ENCODE results near the gene MPV17L2. TPM values are rescaled to one million over a fixed set of nuclear protein-coding genes. Genes with fewer than 3 reads are reported as not detected.

Gene MPV17L2
- total RNA-seq, 6 experiments from 2014 or later, result 6.5 to 26.4 (median 7.5) TPM

DNA sequence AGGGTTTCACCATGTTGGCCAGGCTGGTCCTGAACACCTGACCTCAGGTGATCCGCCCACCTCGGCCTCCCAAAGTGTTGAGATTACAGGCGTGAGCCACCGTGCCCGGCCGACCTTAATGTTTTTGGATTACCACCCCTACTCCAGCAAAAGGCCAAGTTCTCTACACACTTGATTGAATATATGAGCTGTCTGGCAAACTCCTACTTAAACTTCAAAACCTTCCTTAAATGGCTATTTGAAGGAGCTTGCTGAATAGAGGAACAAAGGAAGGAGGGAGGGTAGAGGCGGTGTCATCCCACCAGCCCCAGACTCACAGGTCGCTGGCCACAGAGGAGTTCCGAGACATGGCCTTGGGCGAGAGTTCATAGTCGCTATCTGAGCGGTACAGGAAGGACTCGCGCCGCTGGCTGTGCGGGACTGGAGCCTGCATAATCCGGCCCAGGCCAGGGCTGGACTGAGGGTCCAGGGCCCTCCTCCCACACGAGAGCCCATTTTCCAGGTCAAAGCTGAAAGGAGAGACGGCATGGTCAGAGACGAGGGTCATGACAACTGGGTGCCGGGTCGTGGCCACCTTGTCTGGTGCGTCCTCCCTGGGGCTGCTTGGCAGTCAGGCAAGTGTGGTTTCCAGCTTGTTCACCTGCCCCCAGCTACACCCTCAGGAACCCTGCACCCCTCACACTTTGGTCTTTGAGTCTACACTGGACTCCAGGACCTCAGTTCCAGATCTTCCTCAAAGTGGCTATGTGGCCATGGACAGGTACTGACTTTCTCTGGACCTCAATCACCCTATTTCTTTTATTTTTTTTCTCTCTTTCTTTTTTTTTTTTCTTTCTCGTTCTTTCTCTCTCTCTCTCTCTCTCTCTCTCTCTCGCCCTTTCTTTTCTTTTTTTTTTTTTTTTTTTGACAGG lies 29.1 kb downstream of the MPV17L2 start:
- 82% methylated on average over 12 of the region's 25 CpGs for WGBS (ENCODE audit: insufficient coverage, low coverage, low lambda C conversion rate, missing lambda C conversion rate)
- intact Hi-C loops (cut with DNase I), result no loop called here
- no peak overlapping the region for H3K27ac ChIP-seq

DNA sequence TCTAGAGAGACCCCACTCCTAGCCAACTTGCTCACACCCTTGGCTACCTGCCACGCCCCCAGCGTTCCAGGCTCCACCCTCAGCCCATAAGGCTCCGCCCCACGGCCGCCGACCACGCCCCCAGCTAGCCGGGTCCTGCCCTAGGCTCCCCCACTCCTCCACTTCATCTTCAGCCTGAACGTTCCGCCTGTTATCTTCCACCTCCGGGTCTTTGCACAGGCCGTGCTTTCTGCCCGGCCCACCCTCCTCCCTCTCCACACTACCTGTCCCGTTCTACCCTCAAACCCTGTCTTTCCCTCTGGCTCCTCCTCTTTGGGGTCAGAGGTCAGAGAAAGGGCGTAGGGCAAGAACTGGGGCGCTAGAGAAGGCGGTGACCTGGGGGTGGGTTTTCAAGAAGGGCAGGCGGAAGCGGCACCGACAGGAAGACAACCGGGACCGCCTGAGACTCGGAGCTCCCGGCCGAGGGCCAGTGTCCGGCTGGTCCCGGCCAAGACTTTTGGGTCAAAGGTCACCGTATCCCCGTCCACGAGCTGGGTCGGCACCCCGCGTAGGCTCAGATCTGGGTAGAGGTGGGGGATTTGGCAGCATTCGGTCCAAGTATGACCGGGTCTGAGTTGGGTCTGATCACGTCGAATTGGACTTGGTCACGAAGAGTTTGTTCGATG lies 31.0 kb downstream of the MPV17L2 start:
- intact Hi-C loops (cut with DNase I), result no loop called here
- Histone ChIP-seq H3K27me3 (peaks cover 0 to 9% of the 10 kb centered on the region in 2 donors), H3K27ac (peak overlapping the region; percentile 45 to 52 (median 49))

More for the DNA sequence above, 29.1 kb downstream of the MPV17L2 start:
- peaks cover 0 to 14% (median 4%) of the 10 kb centered on the region in 4 donors for H3K4me1 ChIP-seq
- no peaks in the 10 kb centered on the region for H3K36me3 ChIP-seq
- no peak overlapping the region for H3K4me3 ChIP-seq
- H3K9me3 ChIP-seq, result no peaks in the 10 kb centered on the region
- TF ChIP-seq, protein P1, sequence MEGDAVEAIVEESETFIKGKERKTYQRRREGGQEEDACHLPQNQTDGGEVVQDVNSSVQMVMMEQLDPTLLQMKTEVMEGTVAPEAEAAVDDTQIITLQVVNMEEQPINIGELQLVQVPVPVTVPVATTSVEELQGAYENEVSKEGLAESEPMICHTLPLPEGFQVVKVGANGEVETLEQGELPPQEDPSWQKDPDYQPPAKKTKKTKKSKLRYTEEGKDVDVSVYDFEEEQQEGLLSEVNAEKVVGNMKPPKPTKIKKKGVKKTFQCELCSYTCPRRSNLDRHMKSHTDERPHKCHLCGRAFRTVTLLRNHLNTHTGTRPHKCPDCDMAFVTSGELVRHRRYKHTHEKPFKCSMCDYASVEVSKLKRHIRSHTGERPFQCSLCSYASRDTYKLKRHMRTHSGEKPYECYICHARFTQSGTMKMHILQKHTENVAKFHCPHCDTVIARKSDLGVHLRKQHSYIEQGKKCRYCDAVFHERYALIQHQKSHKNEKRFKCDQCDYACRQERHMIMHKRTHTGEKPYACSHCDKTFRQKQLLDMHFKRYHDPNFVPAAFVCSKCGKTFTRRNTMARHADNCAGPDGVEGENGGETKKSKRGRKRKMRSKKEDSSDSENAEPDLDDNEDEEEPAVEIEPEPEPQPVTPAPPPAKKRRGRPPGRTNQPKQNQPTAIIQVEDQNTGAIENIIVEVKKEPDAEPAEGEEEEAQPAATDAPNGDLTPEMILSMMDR (IDR thresholded peaks at IDR 0.05), result no peak
- no peak for TF ChIP-seq POLR2A (IDR thresholded peaks at IDR 0.05)
- no peak for ATAC-seq
- no peak for DNase-seq
- peaks cover 0 to 9% of the 10 kb centered on the region in 2 donors for H3K27me3 ChIP-seq

DNA sequence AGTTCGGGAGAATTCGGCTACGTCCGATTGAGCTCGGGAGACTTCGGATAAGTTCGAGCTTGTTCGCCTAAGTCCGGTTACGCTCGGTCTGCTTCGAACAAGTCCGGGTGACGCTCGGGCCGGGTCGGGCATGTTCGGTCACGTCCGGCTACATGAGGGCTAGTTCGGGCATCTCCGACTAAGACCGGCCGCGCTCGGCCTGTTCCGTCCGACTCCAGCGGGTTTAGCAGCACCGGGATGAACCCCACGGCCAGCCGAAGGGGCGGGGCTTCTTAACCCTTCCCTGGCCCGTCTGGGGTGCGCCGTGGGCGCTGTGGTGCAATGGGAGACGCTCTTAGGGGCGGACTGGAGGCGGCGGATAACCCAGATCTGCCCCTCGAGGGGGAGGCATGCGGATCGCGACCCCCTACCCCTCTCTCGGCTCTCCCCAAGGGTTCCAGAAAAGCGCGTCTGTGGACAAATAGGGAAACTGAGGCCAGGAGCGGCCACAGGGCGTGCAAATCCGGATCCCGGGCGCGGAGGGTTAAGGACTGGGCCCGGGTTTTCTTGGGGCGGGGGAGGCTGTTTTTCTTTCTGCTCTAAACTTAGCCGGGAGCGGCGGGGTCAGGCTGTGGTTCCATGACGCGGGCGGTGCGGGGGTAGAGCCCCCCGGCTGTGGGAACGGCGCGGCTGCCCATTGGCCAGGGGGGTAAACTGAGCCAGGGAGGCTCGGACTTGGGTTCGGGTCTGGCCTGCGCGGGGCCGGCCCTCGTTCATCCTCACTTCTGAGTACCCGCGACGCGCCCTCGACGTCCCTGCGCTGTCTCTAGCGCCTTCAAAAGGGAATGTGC lies 31.7 kb downstream of the MPV17L2 start:
- under 1% methylated on average over 26 of the region's 81 CpGs for WGBS (ENCODE audit: insufficient coverage, low coverage, low lambda C conversion rate, missing lambda C conversion rate)
- Histone ChIP-seq H3K4me3 (peak overlapping the region; percentile 36 to 54 (median 42)), H3K27ac (peak overlapping the region in 2 of 3 donors; percentile 49 to 51), H3K36me3 (no peaks in the 10 kb centered on the region), H3K4me1 (peaks cover 0 to 14% (median 4%) of the 10 kb centered on the region in 4 donors), H3K9me3 (no peaks in the 10 kb centered on the region), H3K27me3 (peaks cover 0 to 9% of the 10 kb centered on the region in 2 donors)
- TF ChIP-seq, protein P1 (IDR thresholded peaks at IDR 0.05), result no peak
- no peak for TF ChIP-seq POLR2A (IDR thresholded peaks at IDR 0.05)
- DNase-seq (peak; percentile 94 to 95 (median 95)), ATAC-seq (peak; percentile 94 to 98 (median 96))
- intact Hi-C loops (cut with DNase I), result no loop called here

More for the DNA sequence above, 31.0 kb downstream of the MPV17L2 start:
- DNase-seq (peak; percentile 59 to 73 (median 72)), ATAC-seq (peak; percentile 32 to 53 (median 38))
- Histone ChIP-seq H3K4me3 (peak overlapping the region; percentile 36 to 54 (median 42)), H3K9me3 (no peaks in the 10 kb centered on the region), H3K36me3 (no peaks in the 10 kb centered on the region), H3K4me1 (peaks cover 0 to 14% (median 4%) of the 10 kb centered on the region in 4 donors)
- 7% methylated on average over 29 of the region's 39 CpGs for WGBS (ENCODE audit: insufficient coverage, low coverage, low lambda C conversion rate, missing lambda C conversion rate)
- TF ChIP-seq, protein P1 (IDR thresholded peaks at IDR 0.05), result no peak
- no peak for TF ChIP-seq POLR2A (IDR thresholded peaks at IDR 0.05)

DNA sequence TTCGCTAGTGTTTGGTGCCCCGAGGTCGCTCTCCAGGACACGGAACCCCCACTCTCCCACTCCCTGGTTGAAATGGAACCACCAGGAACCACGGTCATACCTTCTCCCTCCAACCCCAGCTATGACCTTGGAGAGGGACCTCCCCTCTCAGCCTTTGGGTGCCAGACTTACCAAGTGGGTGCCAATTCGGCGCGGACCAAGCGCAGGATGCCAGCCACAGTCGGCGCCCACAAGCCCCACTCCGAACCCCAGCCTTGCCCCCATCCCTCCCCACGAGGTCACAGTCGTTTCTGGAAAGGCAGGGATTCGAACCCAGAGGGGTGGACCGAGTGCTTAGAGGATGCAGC lies 32.3 kb downstream of the MPV17L2 start:
- TF ChIP-seq POLR2A (IDR thresholded peaks at IDR 0.05), result no peak
- TF ChIP-seq, protein P1 (IDR thresholded peaks at IDR 0.05), result no peak
- Histone ChIP-seq H3K9me3 (no peaks in the 10 kb centered on the region), H3K36me3 (no peaks in the 10 kb centered on the region), H3K27me3 (peaks cover 0 to 9% of the 10 kb centered on the region in 2 donors), H3K4me3 (peak overlapping the region in 1 of 3 donors; percentile 19), H3K4me1 (peaks cover 0 to 14% (median 4%) of the 10 kb centered on the region in 4 donors), H3K27ac (peak overlapping the region in 1 of 3 donors; percentile 51)
- ATAC-seq (no peak), DNase-seq (no peak)
- 5% methylated on average over 4 of the region's 16 CpGs for WGBS (ENCODE audit: insufficient coverage, low coverage, low lambda C conversion rate, missing lambda C conversion rate)
- intact Hi-C loops (cut with DNase I), result no loop called here
